Measurements from ENCODE around the gene CCDC158.
"Not testable (repeated sequence)": the region's sequence is repeated elsewhere in the genome, so short reads cannot be mapped to it uniquely, and the experiment has no call there.

Gene CCDC158

GRCh38 chr4:76307660-76308014, 113.3 kb downstream of the CCDC158 start:
- DNase-seq: no peak

DNA sequence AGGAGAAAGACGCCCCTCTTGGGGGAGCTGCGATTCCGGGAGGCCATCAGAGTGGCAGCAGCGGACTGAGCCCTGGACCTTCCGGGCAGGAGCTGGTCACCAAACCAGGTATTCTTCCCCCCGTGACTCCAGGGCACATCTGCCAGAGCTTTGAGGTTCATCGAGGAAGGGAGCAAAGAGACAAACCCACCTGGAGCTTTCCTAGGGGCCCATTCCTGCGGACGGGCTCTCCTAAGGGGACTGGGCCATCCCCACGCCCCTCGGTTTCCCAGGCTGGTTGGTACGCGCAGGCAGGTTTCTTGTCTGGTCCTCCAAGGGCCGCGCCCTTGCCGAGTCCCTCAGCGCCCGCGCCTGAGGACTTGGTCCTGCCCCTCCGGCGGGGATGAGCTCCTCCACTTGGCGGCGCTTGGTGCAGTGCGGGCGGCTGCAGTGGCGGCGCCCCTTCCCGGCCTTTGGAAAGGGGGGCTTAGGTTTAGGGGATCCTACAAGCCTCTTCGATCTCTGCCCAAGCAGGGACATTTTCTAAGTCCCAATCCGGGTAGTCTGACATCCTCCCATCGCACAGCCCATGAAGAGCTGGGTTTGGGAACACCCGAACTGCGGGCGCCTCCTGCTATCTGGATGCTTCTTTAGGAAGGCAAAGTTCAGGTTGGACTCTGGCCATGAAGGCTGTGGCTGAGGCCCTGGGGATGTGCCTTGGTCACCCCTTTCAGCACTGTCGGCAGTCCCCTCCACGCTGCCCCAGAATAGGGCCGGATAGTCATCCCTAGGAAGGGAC, 113.9 kb downstream of the CCDC158 start:
- DNase-seq: no peak

DNA sequence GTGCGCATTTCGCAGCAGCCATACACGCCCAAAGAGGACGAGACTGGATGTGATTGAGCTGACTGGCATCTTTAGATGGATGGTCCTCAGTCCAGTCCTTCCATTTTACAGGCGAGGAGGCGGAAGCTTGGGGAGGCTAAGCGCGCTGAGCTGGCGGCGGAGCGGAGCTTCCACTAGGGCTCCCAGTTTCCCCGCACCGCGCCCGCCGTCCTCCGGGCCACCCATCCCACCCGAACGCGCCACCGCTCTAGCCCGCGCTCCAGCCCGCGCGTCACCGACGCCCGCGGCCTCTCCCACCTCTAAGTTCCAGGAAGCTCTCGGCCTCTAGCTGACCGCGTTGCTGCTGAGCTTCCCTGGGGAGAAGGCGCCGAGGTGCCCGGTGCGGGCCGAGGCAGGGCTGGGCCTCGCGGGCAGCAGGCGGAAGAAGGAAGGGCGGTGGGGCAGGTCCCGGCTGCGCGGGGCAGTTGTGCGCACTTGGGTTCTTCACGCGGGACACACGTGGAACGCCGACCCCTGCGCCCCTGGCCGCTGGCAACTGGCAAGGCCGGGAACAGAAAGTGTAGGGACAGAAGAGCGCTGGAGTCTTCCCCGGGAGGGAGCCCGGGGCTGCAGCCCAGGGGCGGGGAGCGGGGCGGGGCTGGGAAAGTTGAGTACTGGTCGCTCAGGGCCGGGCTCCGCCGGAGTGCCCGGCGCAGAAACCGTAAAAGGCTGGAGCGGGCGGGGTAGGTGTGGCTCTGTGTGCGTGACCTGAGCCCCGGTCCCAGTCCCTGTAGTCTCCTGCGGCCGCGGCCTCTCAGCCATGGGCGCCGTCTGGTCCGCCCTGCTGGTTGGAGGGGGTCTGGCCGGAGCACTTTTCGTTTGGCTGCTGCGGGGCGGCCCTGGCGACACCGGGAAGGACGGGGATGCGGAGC, 114.7 kb downstream of the CCDC158 start, which contains the start of gene STBD1:
Gene STBD1 (plus strand): TSS at position 763 of the 911 bp plus-strand sequence. CDS start 37 bp downstream, at position 800.
- peak in 1 of 2 experiments; percentile 18 for DNase-seq

- no peak for DNase-seq
These were observed 115.8 kb downstream of the CCDC158 start for GRCh38 chr4:76305033-76305687.

- DNase-seq: no peak
These were observed 118.0 kb downstream of the CCDC158 start for GRCh38 chr4:76302826-76303438.

- DNase-seq: no peak
These were observed 119.2 kb downstream of the CCDC158 start for GRCh38 chr4:76301775-76302162.

GRCh38 chr4:76301068-76301774, 119.7 kb downstream of the CCDC158 start:
- no peak for DNase-seq

DNA sequence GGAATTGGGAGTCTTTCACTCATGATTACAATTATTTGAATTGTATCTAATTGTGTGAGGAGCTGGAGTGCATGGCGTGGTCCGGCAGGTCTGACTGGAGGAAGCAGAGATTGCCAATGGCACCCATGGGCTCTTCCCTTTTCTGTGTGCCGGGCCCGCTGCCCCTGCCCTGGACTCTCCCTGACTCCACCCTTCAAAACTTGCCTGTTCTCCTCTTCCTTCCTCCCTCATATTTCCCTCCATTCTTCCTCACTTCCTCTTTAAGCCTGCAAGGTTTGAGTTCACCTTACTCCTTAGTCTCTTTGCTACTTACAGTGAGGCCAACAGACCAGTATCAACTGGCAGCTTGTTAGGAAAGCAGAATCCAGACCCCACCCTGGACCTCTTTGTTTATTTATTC, 120.9 kb downstream of the CCDC158 start:
- no peak for DNase-seq

DNA sequence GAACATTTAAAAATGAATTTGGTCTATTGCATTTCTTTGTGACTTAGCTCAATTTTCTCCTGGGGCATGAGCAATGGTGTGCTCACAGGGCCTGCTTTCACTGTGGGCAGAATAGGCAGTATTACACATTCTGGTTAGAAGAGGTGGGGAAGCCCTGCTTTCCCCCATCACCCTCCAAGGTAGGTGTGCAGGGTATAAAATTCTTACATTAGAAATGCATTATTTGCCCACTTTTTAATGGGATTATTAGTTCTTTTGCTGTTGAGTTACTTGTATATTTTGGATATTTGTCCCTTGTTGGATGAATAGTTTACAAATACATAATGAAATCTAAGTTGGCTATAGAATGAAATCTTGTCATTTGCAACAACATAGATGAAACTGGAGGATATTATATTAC, 122.7 kb downstream of the CCDC158 start:
- no peak for DNase-seq

GRCh38 chr4:76296286-76296820, 124.6 kb downstream of the CCDC158 start:
- DNase-seq: no peak

- DNase-seq: no peak
These were observed 127.2 kb downstream of the CCDC158 start for GRCh38 chr4:76293772-76294171.

DNA sequence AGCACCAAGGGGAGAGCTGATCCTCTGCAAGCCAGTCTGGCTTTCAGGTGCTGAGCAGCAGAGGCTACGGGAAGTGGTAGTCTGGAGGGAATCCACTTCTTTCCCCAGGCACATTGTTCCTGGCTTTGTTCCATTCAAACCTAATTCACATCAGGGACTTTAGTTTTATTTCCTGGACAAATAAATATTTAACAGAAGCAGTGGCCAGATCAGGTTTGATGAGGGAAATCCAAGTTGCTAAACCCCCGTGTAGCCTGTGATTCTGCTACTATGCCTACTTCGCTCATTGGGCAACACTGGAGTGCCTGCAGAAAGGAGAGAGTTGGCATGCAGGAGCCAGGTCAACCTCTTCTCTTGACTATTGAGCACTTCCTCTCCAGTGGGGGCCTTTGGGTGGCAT, 128.2 kb downstream of the CCDC158 start:
- DNase-seq: no peak

DNA sequence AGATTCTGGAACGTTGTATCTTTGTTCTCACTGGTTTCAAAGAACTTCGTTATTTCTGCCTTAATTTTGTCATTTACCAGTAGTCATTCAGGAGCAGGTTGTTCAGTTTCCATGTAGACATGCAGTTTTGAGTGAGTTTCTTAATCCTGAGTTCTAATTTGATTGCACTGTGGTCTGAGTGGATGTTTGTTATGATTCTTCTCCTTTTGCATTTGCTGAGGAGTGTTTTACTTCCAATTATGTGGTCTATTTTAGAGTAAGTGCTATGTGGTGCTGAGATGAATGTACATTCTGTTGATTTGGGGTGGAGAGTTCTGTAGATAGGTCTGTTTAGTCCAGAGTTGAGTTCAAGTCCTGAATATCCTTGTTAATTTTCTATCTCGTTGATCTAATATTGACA, 133.1 kb downstream of the CCDC158 start:
- DNase-seq: not testable (repeated sequence)

DNA sequence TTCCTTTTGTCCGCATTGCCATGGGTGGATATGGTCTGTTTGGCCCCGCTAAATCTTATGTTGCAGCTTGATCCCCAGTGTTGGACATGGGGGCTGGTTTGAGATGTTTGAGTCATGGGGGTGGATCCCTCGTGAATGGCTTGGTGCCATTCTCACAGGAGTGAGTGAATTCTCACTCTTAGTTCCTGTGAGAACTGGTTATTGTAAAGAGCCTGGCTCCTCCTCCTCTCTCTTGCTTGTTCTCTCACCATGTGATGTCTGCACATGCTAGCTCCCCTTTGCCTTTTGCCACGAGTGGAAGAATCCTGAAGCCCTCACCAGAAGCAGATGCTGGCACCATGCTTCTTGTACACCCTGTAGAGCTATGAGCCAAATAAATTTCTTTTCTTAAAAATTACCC, 137.0 kb downstream of the CCDC158 start:
- DNase-seq: no peak

- DNase-seq: no peak
These were observed 137.8 kb downstream of the CCDC158 start for GRCh38 chr4:76282941-76283689.

- DNase-seq: not testable (repeated sequence)
These were observed 139.3 kb downstream of the CCDC158 start for GRCh38 chr4:76281594-76281993.

DNA sequence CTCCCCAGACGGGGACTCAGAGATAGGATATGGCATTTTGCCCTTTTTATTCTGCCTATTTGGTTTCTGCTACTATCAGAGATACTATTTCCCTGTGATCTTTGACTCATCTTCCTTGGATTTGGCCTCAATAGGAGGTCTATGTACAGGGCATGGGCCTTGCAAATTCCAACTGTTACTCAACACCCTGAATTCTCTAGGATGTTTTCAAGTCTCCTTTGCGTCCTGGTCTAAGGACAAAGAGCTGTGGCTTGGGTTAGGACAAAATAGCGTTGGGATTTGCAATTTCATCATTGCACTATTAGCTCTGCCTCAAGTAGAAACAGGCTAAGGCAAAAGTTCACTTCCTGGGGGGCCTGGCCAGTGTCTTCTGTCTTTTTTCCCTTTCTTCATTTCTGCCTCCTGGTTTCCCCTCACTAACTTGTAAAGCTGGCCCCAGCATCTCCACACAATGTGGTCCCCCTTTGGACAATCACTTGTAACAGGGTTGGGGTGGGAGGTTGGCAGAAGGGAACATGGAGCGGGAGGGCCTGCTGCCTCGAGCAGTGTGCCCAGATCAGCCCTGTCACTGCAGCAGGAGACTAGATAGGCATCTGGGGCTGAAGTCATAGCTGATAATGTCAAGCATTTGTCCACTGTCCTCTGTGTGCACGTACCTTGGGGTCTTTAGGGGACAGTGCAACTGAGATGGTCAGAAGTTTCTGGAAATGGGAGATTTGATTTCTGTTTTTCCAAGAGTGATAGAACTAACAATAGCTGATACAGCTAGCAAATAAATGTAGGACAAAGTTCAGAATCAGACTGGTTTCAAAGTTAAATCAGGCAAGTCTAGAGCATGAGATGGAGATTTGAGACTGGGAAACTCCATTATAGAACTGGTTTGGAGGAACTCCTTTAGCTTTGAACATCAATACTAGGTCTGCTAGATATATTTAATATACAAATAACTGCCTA, 140.2 kb downstream of the CCDC158 start:
- no peak for DNase-seq

DNA sequence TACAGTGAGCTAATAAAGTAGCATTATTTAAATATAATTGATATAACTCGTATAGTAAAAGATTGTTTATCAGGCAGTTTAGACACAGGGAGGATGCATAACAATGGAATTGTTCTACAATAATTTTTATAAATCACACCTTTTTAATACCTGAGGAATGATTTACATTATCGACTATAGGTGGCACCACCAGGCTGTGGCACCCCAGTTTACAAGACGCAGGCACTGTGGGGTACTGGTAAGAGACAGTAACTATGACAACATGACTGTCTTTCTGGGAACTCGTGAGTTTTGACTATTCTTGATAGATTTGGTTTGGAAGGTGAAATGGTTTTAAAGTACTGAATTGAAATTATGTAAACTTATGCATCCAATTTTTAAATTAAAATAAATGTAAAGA, 141.5 kb downstream of the CCDC158 start:
- DNase-seq: no peak

GRCh38 chr4:76278583-76278982, 142.4 kb downstream of the CCDC158 start:
- no peak for DNase-seq

DNA sequence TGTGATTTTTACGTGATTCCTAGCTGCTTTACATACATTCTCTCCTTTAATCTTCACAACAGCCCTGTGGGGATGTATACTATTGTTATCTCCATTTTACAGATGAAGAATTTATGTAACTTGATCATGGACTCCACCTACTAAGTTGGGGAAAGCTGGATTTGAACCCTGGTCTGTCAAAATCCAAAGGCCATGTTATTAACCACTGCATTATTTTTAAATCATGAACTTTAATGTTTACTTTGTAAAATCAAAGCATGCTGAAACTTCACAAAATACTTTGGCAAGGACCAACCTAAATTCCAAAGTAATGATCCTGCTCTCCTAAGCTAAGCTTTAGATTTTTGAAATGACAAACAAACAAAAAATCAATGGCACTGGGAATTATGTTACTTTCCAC, 143.3 kb downstream of the CCDC158 start:
- no peak for DNase-seq
